Measurements from ENCODE around the gene MAPK8.

The MAPK8 gene

GRCh38 chr10:48449501-48450232 lies 143.2 kb downstream of the MAPK8 start:
- no peak overlapping the region for H3K4me3 ChIP-seq (ENCODE audit: low read depth, low read length)
- DNase-seq (ENCODE audit: low read depth), result no peak
- TF ChIP-seq, protein P1, sequence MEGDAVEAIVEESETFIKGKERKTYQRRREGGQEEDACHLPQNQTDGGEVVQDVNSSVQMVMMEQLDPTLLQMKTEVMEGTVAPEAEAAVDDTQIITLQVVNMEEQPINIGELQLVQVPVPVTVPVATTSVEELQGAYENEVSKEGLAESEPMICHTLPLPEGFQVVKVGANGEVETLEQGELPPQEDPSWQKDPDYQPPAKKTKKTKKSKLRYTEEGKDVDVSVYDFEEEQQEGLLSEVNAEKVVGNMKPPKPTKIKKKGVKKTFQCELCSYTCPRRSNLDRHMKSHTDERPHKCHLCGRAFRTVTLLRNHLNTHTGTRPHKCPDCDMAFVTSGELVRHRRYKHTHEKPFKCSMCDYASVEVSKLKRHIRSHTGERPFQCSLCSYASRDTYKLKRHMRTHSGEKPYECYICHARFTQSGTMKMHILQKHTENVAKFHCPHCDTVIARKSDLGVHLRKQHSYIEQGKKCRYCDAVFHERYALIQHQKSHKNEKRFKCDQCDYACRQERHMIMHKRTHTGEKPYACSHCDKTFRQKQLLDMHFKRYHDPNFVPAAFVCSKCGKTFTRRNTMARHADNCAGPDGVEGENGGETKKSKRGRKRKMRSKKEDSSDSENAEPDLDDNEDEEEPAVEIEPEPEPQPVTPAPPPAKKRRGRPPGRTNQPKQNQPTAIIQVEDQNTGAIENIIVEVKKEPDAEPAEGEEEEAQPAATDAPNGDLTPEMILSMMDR (IDR thresholded peaks at IDR 0.05; ENCODE audit: low read depth, low read length, missing control alignments), result no peak

DNA sequence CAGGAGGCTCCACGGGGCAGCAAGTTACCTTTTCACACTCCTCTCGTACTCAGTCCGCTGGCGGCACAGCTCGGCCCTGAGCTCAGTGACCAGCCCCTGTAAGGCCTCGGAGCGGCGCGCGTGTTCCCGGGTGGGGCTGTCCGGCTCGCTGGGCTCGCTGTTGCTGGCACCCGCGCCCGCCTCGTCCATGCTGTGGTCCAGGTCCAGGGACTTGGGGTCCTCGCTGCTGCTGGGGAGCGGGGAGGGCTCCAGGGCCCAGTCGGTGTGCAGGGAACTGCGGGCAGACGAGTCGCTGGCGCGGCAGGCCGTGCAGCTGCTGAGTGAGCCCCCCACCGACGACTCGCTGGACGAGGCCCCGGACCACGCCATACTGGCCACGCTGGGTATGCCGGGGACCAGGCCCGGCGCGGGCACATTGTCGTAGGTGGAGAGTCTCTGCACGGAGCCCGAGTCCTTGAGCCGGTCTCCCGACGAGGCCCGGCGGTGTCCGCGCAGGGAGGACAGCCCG lies 143.8 kb downstream of the MAPK8 start:
- no peak for DNase-seq (ENCODE audit: low read depth)
- TF ChIP-seq, protein P1 (IDR thresholded peaks at IDR 0.05; ENCODE audit: low read depth, low read length, missing control alignments), result no peak
- no peak overlapping the region for H3K4me3 ChIP-seq (ENCODE audit: low read depth, low read length)

DNA sequence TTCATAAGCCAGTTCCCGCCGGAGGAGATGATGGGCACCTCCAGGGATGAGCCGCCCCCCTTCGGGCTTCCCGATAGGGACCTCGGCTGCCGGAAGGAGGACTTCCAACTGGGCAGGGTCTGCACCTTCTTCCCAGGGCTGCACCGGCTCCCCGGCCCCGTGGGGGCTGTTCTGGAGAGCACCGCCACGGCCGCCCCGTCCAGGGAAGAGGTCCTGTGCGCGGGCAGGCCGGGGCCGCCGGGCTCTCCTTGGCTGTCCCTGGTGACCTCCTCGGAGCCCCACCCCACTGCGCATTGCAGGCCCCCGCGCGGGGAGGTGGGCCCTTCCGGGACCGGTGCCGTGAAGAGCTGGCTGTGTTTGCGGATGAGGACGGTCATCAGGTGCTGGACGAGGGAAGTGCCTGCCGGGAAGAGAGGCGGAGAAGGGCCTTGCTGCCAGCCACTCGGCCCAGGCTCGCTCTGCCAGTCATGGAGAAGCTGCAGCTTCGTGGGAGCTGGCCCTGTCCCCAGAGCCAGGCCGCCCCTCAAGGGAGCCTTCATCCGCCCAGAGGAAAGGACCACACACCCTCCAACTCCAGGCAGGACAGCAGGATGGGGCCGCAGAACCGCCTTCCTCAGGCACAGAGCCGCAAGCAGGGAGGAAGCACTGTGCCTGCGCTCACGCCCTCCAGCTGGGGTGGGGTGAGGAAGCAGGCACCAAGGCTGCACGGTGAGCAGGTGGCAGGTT lies 144.4 kb downstream of the MAPK8 start:
- DNase-seq (ENCODE audit: low read depth), result no peak
- TF ChIP-seq, protein P1 (IDR thresholded peaks at IDR 0.05; ENCODE audit: low read depth, low read length, missing control alignments), result no peak
- no peak overlapping the region for H3K4me3 ChIP-seq (ENCODE audit: low read depth, low read length)

DNA sequence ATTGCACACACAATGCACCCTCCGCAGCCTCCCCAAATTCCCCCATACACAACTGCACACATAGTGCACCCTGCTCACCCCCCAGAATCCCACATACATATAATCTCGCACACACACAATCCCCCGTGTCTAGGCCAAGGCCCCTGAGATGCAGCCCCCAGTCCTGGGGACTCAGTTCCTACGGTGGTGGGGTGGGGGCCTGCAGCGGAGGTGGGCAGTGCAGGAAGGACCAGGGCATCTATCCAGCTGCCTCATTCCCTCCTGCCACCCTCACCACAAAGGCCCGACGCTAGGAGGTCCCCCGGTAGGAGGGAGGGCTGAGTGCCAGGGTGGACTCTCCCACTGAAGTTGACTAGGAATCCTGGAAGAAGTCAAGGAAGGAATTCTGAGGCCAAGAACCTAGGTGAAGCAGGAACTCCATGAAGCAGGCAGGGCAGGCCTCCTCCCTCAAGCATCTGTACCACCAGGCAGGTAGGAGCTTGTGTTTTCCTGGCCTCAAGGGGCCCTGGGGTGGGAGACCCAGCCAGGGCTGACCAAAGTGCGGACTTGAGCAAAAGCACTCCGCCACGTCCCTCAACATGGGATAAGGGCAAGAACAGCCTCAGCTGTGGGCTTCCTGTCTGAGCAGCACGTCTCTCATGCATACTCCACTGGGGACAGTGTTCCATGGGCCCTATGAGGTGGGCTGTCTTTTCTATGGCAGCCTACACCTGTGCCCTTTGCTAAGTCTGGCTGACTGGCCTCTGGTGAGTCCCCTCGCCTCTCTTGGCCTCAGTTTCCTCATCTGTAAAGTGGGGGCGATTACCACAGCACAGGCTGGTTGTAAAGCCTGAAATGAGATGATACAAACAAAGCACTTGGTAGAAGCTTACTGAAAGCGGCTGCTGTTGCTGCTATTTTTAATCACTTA lies 145.7 kb downstream of the MAPK8 start:
- TF ChIP-seq, protein P1 (IDR thresholded peaks at IDR 0.05; ENCODE audit: low read depth, low read length, missing control alignments), result no peak

GRCh38 chr10:48452879-48453412 lies 146.5 kb downstream of the MAPK8 start:
- TF ChIP-seq, protein P1 (IDR thresholded peaks at IDR 0.05; ENCODE audit: low read depth, low read length, missing control alignments), result no peak
- DNase-seq (ENCODE audit: low read depth), result no peak
- H3K4me3 ChIP-seq (ENCODE audit: low read depth, low read length), result no peak overlapping the region

More for the DNA sequence above, 145.7 kb downstream of the MAPK8 start:
- no peak overlapping the region for H3K4me3 ChIP-seq (ENCODE audit: low read depth, low read length)
- no peak for DNase-seq (ENCODE audit: low read depth)
